Prostate gland (tissue), 2 donors: ENCODE data around the gene MEIS2.

ENCODE experiments used
- CTCF ChIP-seq, 4 experiments: fragments of 200-600 bp in 2 of 4; fragments of 450-650 bp in 2 of 4; sonication (generic) in 2 of 4; IDR thresholded peaks; 1 replicate in 3 of 4; 2 replicates in 1 of 4; pipeline ENCODE4 v1.5.1; 2016 to 2019; ENCODE audit warnings: antibody characterized with exemption in 4 of 4, mild to moderate bottlenecking in 2 of 4, moderate library complexity in 2 of 4
- POLR2A ChIP-seq: fragments of 450-650 bp; IDR thresholded peaks from one replicate; pipeline ENCODE4 v1.6.1; 2016; ENCODE audit warnings: antibody characterized with exemption, mild to moderate bottlenecking
- POLR2AphosphoS5 ChIP-seq: sonication (generic); formaldehyde crosslinking; IDR thresholded peaks from one replicate; pipeline ENCODE4 v1.6.1; 2017; ENCODE audit warnings: antibody characterized with exemption

GRCh38 chr15:37010595-37010994 lies 89.8 kb downstream of the MEIS2 start:
- TF ChIP-seq CTCF (IDR thresholded peaks at IDR 0.05) (no peak), POLR2A (no peak), POLR2AphosphoS5 (no peak)
